SH-SY5Y (cell line): Measurements from ENCODE around the gene CARD11.

Source experiments
- GATA2 ChIP-seq: IDR thresholded peaks from 2 replicates; pipeline ENCODE4 v1.6.1; 2011; ENCODE audit warnings: mild to moderate bottlenecking, low read depth, low read length
- GATA3 ChIP-seq: IDR thresholded peaks from 2 replicates; pipeline ENCODE4 v1.6.1; 2011; ENCODE audit warnings: low read depth, mild to moderate bottlenecking, low read length, moderate library complexity

- TF ChIP-seq GATA2 (no peak), GATA3 (no peak)
Observed at GRCh38 chr7:2859952-2860351, 183.7 kb downstream of the CARD11 start.
